ENCODE data around the gene NEGR1. TPM values are rescaled to one million over a fixed set of nuclear protein-coding genes. Genes with fewer than 3 reads are reported as not detected.

Gene NEGR1
- total and polyA plus RNA-seq, 2 experiments from 2014 or later, result 0.57 to 0.94 TPM

DNA sequence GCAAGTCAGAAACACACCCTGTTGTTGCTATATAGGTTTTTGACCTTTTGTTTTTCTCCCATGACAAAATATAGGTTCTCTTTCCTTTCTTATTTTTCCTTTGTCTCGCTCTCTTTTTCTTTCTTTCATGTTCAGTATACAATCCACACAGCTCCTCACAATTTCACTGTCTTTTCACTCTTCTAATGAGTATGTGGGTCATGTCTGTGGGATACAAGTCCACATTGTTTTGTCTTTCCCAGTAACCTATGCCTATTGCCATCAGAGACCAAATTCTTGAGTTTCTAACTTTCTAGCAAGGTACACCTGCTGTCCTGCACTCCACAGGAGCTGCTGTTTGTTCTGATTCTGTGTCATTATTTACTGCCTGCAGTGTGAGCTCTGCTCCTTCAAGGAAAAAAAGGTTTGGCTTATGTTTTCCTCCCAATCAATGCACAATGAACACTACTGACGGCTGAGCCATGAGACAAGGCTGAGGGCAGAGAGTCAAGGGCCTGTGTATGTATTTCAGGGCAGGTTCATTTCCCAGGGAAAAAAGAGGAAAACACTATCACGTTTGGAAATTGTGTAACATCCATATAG is 453.8 kb downstream of the NEGR1 start:
- TF ChIP-seq, protein P1, sequence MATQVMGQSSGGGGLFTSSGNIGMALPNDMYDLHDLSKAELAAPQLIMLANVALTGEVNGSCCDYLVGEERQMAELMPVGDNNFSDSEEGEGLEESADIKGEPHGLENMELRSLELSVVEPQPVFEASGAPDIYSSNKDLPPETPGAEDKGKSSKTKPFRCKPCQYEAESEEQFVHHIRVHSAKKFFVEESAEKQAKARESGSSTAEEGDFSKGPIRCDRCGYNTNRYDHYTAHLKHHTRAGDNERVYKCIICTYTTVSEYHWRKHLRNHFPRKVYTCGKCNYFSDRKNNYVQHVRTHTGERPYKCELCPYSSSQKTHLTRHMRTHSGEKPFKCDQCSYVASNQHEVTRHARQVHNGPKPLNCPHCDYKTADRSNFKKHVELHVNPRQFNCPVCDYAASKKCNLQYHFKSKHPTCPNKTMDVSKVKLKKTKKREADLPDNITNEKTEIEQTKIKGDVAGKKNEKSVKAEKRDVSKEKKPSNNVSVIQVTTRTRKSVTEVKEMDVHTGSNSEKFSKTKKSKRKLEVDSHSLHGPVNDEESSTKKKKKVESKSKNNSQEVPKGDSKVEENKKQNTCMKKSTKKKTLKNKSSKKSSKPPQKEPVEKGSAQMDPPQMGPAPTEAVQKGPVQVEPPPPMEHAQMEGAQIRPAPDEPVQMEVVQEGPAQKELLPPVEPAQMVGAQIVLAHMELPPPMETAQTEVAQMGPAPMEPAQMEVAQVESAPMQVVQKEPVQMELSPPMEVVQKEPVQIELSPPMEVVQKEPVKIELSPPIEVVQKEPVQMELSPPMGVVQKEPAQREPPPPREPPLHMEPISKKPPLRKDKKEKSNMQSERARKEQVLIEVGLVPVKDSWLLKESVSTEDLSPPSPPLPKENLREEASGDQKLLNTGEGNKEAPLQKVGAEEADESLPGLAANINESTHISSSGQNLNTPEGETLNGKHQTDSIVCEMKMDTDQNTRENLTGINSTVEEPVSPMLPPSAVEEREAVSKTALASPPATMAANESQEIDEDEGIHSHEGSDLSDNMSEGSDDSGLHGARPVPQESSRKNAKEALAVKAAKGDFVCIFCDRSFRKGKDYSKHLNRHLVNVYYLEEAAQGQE (IDR thresholded peaks at IDR 0.05; ENCODE audit: unreplicated experiment), result no peak
- TF ChIP-seq CREB1 (CRISPR knock-in tag; IDR thresholded peaks at IDR 0.05; ENCODE audit: low read depth), result no peak
- TF ChIP-seq, protein P2, sequence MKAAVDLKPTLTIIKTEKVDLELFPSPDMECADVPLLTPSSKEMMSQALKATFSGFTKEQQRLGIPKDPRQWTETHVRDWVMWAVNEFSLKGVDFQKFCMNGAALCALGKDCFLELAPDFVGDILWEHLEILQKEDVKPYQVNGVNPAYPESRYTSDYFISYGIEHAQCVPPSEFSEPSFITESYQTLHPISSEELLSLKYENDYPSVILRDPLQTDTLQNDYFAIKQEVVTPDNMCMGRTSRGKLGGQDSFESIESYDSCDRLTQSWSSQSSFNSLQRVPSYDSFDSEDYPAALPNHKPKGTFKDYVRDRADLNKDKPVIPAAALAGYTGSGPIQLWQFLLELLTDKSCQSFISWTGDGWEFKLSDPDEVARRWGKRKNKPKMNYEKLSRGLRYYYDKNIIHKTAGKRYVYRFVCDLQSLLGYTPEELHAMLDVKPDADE (IDR thresholded peaks at IDR 0.05), result no peak
- no peak for TF ChIP-seq EZH2phosphoT487 (IDR thresholded peaks at IDR 0.05; ENCODE audit: unreplicated experiment)
- TF ChIP-seq NANOG (IDR thresholded peaks at IDR 0.05; ENCODE audit: borderline replicate concordance), result no peak
- TF ChIP-seq, protein P3, sequence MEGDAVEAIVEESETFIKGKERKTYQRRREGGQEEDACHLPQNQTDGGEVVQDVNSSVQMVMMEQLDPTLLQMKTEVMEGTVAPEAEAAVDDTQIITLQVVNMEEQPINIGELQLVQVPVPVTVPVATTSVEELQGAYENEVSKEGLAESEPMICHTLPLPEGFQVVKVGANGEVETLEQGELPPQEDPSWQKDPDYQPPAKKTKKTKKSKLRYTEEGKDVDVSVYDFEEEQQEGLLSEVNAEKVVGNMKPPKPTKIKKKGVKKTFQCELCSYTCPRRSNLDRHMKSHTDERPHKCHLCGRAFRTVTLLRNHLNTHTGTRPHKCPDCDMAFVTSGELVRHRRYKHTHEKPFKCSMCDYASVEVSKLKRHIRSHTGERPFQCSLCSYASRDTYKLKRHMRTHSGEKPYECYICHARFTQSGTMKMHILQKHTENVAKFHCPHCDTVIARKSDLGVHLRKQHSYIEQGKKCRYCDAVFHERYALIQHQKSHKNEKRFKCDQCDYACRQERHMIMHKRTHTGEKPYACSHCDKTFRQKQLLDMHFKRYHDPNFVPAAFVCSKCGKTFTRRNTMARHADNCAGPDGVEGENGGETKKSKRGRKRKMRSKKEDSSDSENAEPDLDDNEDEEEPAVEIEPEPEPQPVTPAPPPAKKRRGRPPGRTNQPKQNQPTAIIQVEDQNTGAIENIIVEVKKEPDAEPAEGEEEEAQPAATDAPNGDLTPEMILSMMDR (conservative IDR thresholded peaks at IDR 0.05; ENCODE audit: low read depth in 2 of 2), result no peak
- Histone ChIP-seq H3K4me1 (ENCODE audit: insufficient read depth) (peaks cover 35% of the 10 kb centered on the region), H2AFZ (peak overlapping the region; percentile 20; the same call in 1 of the 2 replicates), H3K9me2 (ENCODE audit: insufficient read depth) (no peaks in the 10 kb centered on the region), H4K20me1 (replicated peaks; ENCODE audit: insufficient read depth) (no peaks in the 10 kb centered on the region), H3K4me2 (no peak overlapping the region), H3K79me2 (replicated peaks; ENCODE audit: insufficient read depth) (no peaks in the 10 kb centered on the region), H3K36me3 (ENCODE audit: insufficient read depth) (no peaks in the 10 kb centered on the region), H3K27ac (ENCODE audit: low read depth) (no peak overlapping the region), H3F3A (replicated peaks; ENCODE audit: low read depth) (no peaks in the 10 kb centered on the region), H3K4me3 (no peak overlapping the region), H3K27me3 (ENCODE audit: insufficient read depth) (no peaks in the 10 kb centered on the region)
- ATAC-seq, result peak; percentile 58
- DNase-seq (ENCODE audit: low spot score), result no peak
- peaks cover 40% of the 10 kb centered on the region for H3K4me1 Mint-ChIP-seq
- peak overlapping the region; percentile 73 for H3K27ac Mint-ChIP-seq
- H3K27me3 Mint-ChIP-seq (ENCODE audit: insufficient read depth, low read depth, poor library complexity), result peaks cover 2% of the 10 kb centered on the region
- H3K9me3 Mint-ChIP-seq, result no peaks in the 10 kb centered on the region
- no peaks in the 10 kb centered on the region for H3K36me3 Mint-ChIP-seq (ENCODE audit: low read depth)
- H3K4me3 Mint-ChIP-seq, result no peak overlapping the region

DNA sequence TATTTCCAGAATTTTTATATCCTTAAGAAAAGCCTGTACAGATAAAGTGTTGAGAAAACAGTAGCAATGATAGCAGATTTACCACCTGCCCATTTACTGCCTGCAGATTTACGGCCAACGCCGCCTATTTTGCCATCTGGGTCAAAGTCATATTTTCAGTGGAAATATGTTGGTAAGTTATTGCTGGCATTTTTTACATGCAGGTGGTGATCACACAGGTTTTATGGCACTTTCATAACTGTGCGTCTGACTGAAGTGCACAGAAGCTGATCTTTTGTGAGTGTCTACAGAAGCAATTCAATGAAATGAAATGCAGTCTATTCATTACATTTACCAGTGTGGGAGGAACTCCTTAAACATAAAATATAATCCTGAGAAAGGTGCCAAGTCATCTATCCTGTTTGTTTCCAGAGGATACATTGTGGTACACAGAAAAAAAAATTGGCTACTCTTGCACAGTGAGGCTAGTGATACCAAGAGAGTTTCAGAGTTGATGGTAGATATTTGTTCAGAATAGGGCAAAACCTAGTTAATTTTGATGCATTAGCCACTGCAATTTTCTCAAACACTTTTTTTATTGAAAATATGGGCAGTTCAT is 458.5 kb downstream of the NEGR1 start:
- H3K4me3 Mint-ChIP-seq, result no peak overlapping the region
- H2AFZ ChIP-seq, result no peak overlapping the region

More for the DNA sequence above, 458.5 kb downstream of the NEGR1 start:
- H3K36me3 Mint-ChIP-seq (ENCODE audit: low read depth), result no peaks in the 10 kb centered on the region
- DNase-seq (ENCODE audit: low spot score), result no peak
- no peak for ATAC-seq
- H3K9me3 Mint-ChIP-seq, result no peaks in the 10 kb centered on the region
- H3K27ac ChIP-seq (ENCODE audit: low read depth), result no peak overlapping the region
- no peaks in the 10 kb centered on the region for H3K36me3 ChIP-seq (ENCODE audit: insufficient read depth)
- peaks cover 24% of the 10 kb centered on the region for H3K4me1 ChIP-seq (ENCODE audit: insufficient read depth)
- H3K27ac Mint-ChIP-seq, result no peak overlapping the region
- H3K4me3 ChIP-seq, result no peak overlapping the region
- no peaks in the 10 kb centered on the region for H3K79me2 ChIP-seq (replicated peaks; ENCODE audit: insufficient read depth)
- H3K27me3 ChIP-seq (ENCODE audit: insufficient read depth), result no peaks in the 10 kb centered on the region
- H3K27me3 Mint-ChIP-seq (ENCODE audit: insufficient read depth, low read depth, poor library complexity), result peaks cover 2% of the 10 kb centered on the region
- H3F3A ChIP-seq (replicated peaks; ENCODE audit: low read depth), result no peaks in the 10 kb centered on the region
- TF ChIP-seq POLR2AphosphoS5 (IDR thresholded peaks at IDR 0.05; ENCODE audit: low read depth) (no peak), EZH2phosphoT487 (IDR thresholded peaks at IDR 0.05; ENCODE audit: unreplicated experiment) (no peak), ZNF331 (CRISPR knock-in tag; IDR thresholded peaks at IDR 0.05; ENCODE audit: low read depth) (no peak), ZNF114 (CRISPR knock-in tag; IDR thresholded peaks at IDR 0.05) (no peak)
- TF ChIP-seq, protein P1 (IDR thresholded peaks at IDR 0.05; ENCODE audit: unreplicated experiment), result no peak
- H3K9me2 ChIP-seq (ENCODE audit: insufficient read depth), result no peaks in the 10 kb centered on the region
- H4K20me1 ChIP-seq (replicated peaks; ENCODE audit: insufficient read depth), result no peaks in the 10 kb centered on the region
- H3K4me1 Mint-ChIP-seq, result peaks cover 26% of the 10 kb centered on the region
- no peak overlapping the region for H3K4me2 ChIP-seq

Data from GM23338 (cell line).